Activated CD4-positive, alpha-beta memory T cell treated with anti-CD3 and anti-CD28 coated beads, Interleukin-2, amount 10 ng/mL, durations not matched to agents 7 days and 5 days (primary cell): ENCODE results near the gene DGKH. TPM values are rescaled to one million over a fixed set of nuclear protein-coding genes. Genes with fewer than 3 reads are reported as not detected.

Experiments used
- CTCF ChIA-PET: fragments of 350-600 bp; sonication (Branson Sonifier 250); formaldehyde crosslinking; loops from one replicate; lab custom pipeline; 2021; ENCODE audit warnings: antibody characterized with exemption, inconsistent platforms; lab: Charles Lee
- POLR2A ChIA-PET: fragments of 350-600 bp; sonication (Branson Sonifier 250); formaldehyde crosslinking; loops from one replicate; lab custom pipeline; 2021; ENCODE audit warnings: antibody characterized with exemption; lab: Charles Lee
- DNase-seq: peaks from one replicate; pipeline ENCODE4 v3.0.0-alpha.2; 2020
- H3K27ac Mint-ChIP-seq: one replicate; pipeline ENCODE4 v1.8.0; 2021; ENCODE audit warnings: mild to moderate bottlenecking, mixed read lengths
- H3K27me3 Mint-ChIP-seq: one replicate; pipeline ENCODE4 v1.8.0; 2021; ENCODE audit warnings: mixed read lengths
- H3K36me3 Mint-ChIP-seq: one replicate; pipeline ENCODE4 v1.8.0; 2021; ENCODE audit warnings: low read depth, mixed read lengths
- H3K4me1 Mint-ChIP-seq: one replicate; pipeline ENCODE4 v1.8.0; 2021; ENCODE audit warnings: mixed read lengths
- H3K4me3 Mint-ChIP-seq: one replicate; pipeline ENCODE4 v1.8.0; 2021; ENCODE audit warnings: mild to moderate bottlenecking, mixed read lengths
- H3K9me3 Mint-ChIP-seq: one replicate; pipeline ENCODE4 v1.8.0; 2021; ENCODE audit warnings: mixed read lengths
- total RNA-seq, 2 experiments: library from RNA; stranded (reverse); gene quantifications; one replicate each; pipeline ENCODE4 v1.2.3, GENCODE V29; 2021

DGKH gene
- total RNA-seq = 10 to 100 TPM; 20.4 to 21.1 TPM

- no peak for DNase-seq
Observed at GRCh38 chr13:42048342-42048683, at the start of gene DGKH. DGKH (plus strand) TSS chr13:42048648; CDS start chr13:42048774, 126 bp downstream.

GRCh38 chr13:42000846-42001245 lies 47.6 kb upstream of the DGKH start:
- Mint-ChIP-seq H3K4me1 (no peaks in the 10 kb centered on the region), H3K27ac (no peak overlapping the region), H3K27me3 (peaks cover 23% of the 10 kb centered on the region), H3K36me3 (no peaks in the 10 kb centered on the region), H3K4me3 (no peak overlapping the region), H3K9me3 (no peaks in the 10 kb centered on the region)
- POLR2A ChIA-PET = no interaction called here
- DNase-seq = no peak
- CTCF ChIA-PET = no interaction called here

More at GRCh38 chr13:42048342-42048683, at the start of gene DGKH:
- Mint-ChIP-seq H3K27me3 (peaks cover 3% of the 10 kb centered on the region), H3K4me1 (peaks cover 31% of the 10 kb centered on the region), H3K27ac (peak within 1 kb of the TSS; percentile 82), H3K4me3 (peak within 1 kb of the TSS; percentile 89), H3K9me3 (no peaks in the 10 kb centered on the region), H3K36me3 (peaks cover 35% of the 10 kb centered on the region)
- ChIA-PET POLR2A (interaction anchor here (0.6 to 1.7 kb wide), 8 partner anchors 10 to 786 kb away, joined by 3 to 7 read pairs (median 3); partner anchors contain the start of gene VWA8), CTCF (interaction anchor here (0.6 to 1.0 kb wide), 3 partner anchors 155 to 436 kb away, joined by 3 to 5 read pairs (median 3); no protein-coding TSS in a partner anchor)

- POLR2A ChIA-PET = no interaction called here
- H3K4me1 Mint-ChIP-seq = no peaks in the 10 kb centered on the region
- peaks cover 23% of the 10 kb centered on the region for H3K27me3 Mint-ChIP-seq
- H3K4me3 Mint-ChIP-seq = no peak overlapping the region
- no peak overlapping the region for H3K27ac Mint-ChIP-seq
- CTCF ChIA-PET = no interaction called here
- no peaks in the 10 kb centered on the region for H3K9me3 Mint-ChIP-seq
- DNase-seq = no peak
- H3K36me3 Mint-ChIP-seq = no peaks in the 10 kb centered on the region
Observed at GRCh38 chr13:42001580-42001979, 46.9 kb upstream of the DGKH start.

GRCh38 chr13:42002066-42002465 lies 46.4 kb upstream of the DGKH start:
- H3K27me3 Mint-ChIP-seq = peaks cover 23% of the 10 kb centered on the region
- no peaks in the 10 kb centered on the region for H3K4me1 Mint-ChIP-seq
- no peak overlapping the region for H3K4me3 Mint-ChIP-seq
- POLR2A ChIA-PET = no interaction called here
- H3K36me3 Mint-ChIP-seq = no peaks in the 10 kb centered on the region
- DNase-seq = no peak
- no peak overlapping the region for H3K27ac Mint-ChIP-seq
- CTCF ChIA-PET = no interaction called here
- H3K9me3 Mint-ChIP-seq = no peaks in the 10 kb centered on the region

- DNase-seq = no peak
- H3K27ac Mint-ChIP-seq = no peak overlapping the region
- POLR2A ChIA-PET = no interaction called here
- H3K4me3 Mint-ChIP-seq = no peak overlapping the region
- CTCF ChIA-PET = no interaction called here
- peaks cover 5% of the 10 kb centered on the region for H3K27me3 Mint-ChIP-seq
- no peaks in the 10 kb centered on the region for H3K9me3 Mint-ChIP-seq
- H3K4me1 Mint-ChIP-seq = no peaks in the 10 kb centered on the region
- H3K36me3 Mint-ChIP-seq = no peaks in the 10 kb centered on the region
Observed at GRCh38 chr13:42007844-42008243, 40.6 kb upstream of the DGKH start.

GRCh38 chr13:42009057-42009456 lies 39.4 kb upstream of the DGKH start:
- DNase-seq = no peak
- Mint-ChIP-seq H3K36me3 (no peaks in the 10 kb centered on the region), H3K27me3 (peaks cover 4% of the 10 kb centered on the region), H3K27ac (no peak overlapping the region), H3K4me1 (no peaks in the 10 kb centered on the region), H3K9me3 (no peaks in the 10 kb centered on the region), H3K4me3 (no peak overlapping the region)
- CTCF ChIA-PET = no interaction called here
- POLR2A ChIA-PET = no interaction called here

GRCh38 chr13:42011601-42012350 lies 36.7 kb upstream of the DGKH start:
- POLR2A ChIA-PET = no interaction called here
- CTCF ChIA-PET = interaction anchor here (0.6 kb wide), 1 partner anchor 133 kb away, joined by 3 read pairs; no protein-coding TSS in a partner anchor
- no peak overlapping the region for H3K27ac Mint-ChIP-seq

GRCh38 chr13:42014119-42014518 lies 34.3 kb upstream of the DGKH start:
- H3K9me3 Mint-ChIP-seq = no peaks in the 10 kb centered on the region
- POLR2A ChIA-PET = no interaction called here
- peaks cover 19% of the 10 kb centered on the region for H3K27me3 Mint-ChIP-seq
- CTCF ChIA-PET = no interaction called here
- H3K36me3 Mint-ChIP-seq = no peaks in the 10 kb centered on the region
- no peak overlapping the region for H3K27ac Mint-ChIP-seq
- DNase-seq = no peak
- no peak overlapping the region for H3K4me3 Mint-ChIP-seq
- H3K4me1 Mint-ChIP-seq = no peaks in the 10 kb centered on the region

More at GRCh38 chr13:42011601-42012350, 36.7 kb upstream of the DGKH start:
- Mint-ChIP-seq H3K4me3 (no peak overlapping the region), H3K27me3 (peaks cover 14% of the 10 kb centered on the region), H3K4me1 (no peaks in the 10 kb centered on the region), H3K36me3 (no peaks in the 10 kb centered on the region), H3K9me3 (no peaks in the 10 kb centered on the region)
- DNase-seq = no peak

GRCh38 chr13:42017264-42017663 lies 31.2 kb upstream of the DGKH start:
- Mint-ChIP-seq H3K9me3 (no peaks in the 10 kb centered on the region), H3K27ac (no peak overlapping the region), H3K27me3 (peaks cover 17% of the 10 kb centered on the region), H3K36me3 (no peaks in the 10 kb centered on the region), H3K4me3 (no peak overlapping the region), H3K4me1 (no peaks in the 10 kb centered on the region)
- POLR2A ChIA-PET = no interaction called here
- CTCF ChIA-PET = no interaction called here
- DNase-seq = no peak

- Mint-ChIP-seq H3K27me3 (peaks cover 8% of the 10 kb centered on the region), H3K36me3 (no peaks in the 10 kb centered on the region), H3K4me3 (no peak overlapping the region), H3K4me1 (no peaks in the 10 kb centered on the region), H3K27ac (no peak overlapping the region), H3K9me3 (no peaks in the 10 kb centered on the region)
- ChIA-PET POLR2A (no interaction called here), CTCF (no interaction called here)
- DNase-seq = no peak
Observed at GRCh38 chr13:42021851-42022250, 26.6 kb upstream of the DGKH start.

- POLR2A ChIA-PET = no interaction called here
- Mint-ChIP-seq H3K4me1 (no peaks in the 10 kb centered on the region), H3K27me3 (peaks cover 5% of the 10 kb centered on the region), H3K4me3 (no peak overlapping the region), H3K9me3 (no peaks in the 10 kb centered on the region), H3K27ac (no peak overlapping the region), H3K36me3 (no peaks in the 10 kb centered on the region)
- DNase-seq = no peak
- CTCF ChIA-PET = no interaction called here
Observed at GRCh38 chr13:42022336-42022735, 26.1 kb upstream of the DGKH start.

GRCh38 chr13:42022796-42023493 lies 25.5 kb upstream of the DGKH start:
- ChIA-PET POLR2A (no interaction called here), CTCF (no interaction called here)
- Mint-ChIP-seq H3K4me3 (no peak overlapping the region), H3K36me3 (no peaks in the 10 kb centered on the region), H3K27ac (no peak overlapping the region), H3K9me3 (no peaks in the 10 kb centered on the region), H3K4me1 (no peaks in the 10 kb centered on the region), H3K27me3 (peaks cover 6% of the 10 kb centered on the region)
- DNase-seq = no peak

- ChIA-PET POLR2A (no interaction called here), CTCF (interaction anchor here (1.2 kb wide), 1 partner anchor 20 kb away, joined by 4 read pairs; no protein-coding TSS in a partner anchor)
- H3K36me3 Mint-ChIP-seq = no peaks in the 10 kb centered on the region
- no peaks in the 10 kb centered on the region for H3K4me1 Mint-ChIP-seq
- H3K27ac Mint-ChIP-seq = no peak overlapping the region
- H3K4me3 Mint-ChIP-seq = no peak overlapping the region
- DNase-seq = no peak
- H3K9me3 Mint-ChIP-seq = no peaks in the 10 kb centered on the region
- H3K27me3 Mint-ChIP-seq = peaks cover 4% of the 10 kb centered on the region
Observed at GRCh38 chr13:42027286-42027685, 21.2 kb upstream of the DGKH start.
